NCI-H2171 treated with DMSO at 0.1 percent for 48 hours (cell line): ENCODE measurements around the gene VCAN.

Experiments used
- DNase-seq: peaks from one replicate; lab custom pipeline; 2025; lab: John Stamatoyannopoulos, UW

VCAN gene

GRCh38 chr5:83469075-83469474 lies 2.5 kb upstream of the VCAN start:
- no peak for DNase-seq

- no peak for DNase-seq
Measured at GRCh38 chr5:83470526-83471404, 779 bp upstream of the VCAN start.

GRCh38 chr5:83472213-83472507 lies 616 bp downstream of the VCAN start:
- no peak for DNase-seq

DNA sequence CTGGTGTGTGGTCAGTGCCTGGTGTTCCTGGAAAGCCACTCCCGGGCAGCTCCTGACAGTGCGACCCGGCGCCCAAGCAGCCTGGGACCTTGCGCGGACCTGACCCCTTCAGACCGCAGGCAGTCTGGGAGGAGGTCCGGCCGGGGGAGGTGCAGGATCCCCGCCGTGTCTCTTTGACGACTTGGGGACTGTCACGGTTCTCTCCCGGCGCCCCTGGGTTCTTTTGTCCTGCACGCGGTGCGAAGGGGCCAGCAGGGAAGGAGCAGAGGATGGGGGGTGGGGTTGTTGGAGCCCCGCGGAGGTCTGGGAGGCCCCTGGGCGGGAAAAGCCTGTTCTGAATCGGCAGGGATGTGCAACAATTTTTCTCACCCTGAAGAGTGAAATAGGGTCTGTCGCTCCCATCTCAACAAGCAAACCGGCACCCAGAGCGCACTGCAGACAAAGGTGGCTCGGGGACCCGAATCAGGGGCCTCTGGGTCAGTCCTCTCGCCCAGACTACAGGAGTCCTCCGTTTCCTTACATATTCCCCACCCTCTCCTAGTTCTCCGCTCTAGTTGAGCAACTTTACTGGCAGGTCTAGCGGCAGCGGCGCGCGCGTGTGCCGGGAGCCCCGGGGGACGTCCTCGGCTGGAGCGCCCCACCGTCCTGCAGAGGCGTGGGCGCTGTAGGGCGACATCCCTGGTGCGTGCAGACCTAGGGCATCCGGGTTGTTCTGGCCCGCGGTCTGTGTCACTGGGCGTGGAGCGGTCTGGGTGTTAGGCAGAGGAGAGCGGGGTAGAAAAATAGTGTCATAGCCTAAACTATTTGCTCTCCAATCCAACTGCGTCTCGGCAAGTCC lies 1.2 kb downstream of the VCAN start:
- DNase-seq, result no peak

- DNase-seq, result no peak
Measured at GRCh38 chr5:83473346-83474160, 2.0 kb downstream of the VCAN start.

DNA sequence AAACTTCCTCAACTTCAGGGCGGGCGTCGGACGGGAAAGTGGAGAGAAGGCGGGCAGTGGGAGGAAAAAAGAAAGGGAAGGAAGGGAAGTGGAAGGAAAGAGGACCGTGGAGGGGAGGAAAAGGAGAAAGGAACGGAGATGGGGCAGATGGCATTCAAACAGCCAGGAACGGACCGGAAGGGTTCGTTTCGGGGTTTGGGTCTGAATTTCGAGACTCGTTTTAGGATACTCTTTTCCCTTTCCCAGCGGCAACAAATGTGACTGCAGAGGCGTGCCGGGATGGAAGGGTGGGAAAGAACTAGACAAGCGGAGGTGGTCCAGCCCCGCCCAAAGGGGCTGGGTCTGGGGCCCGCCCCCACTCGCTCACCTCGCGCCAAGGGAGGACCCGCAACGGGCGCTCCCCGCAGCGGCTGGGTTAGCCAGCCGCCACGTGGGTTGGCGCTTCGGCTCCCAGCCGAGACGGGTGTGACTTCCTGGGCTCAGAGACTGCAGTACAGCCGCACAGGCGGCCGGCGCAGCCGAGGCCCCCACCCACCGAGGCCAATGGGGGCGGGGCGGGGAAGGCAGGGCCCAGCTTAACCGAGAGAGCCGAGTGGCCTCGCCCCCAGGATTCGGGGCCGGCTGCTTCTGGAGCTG lies 2.7 kb downstream of the VCAN start:
- DNase-seq, result no peak

- no peak for DNase-seq
Measured at GRCh38 chr5:83474991-83475390, 3.4 kb downstream of the VCAN start.

DNA sequence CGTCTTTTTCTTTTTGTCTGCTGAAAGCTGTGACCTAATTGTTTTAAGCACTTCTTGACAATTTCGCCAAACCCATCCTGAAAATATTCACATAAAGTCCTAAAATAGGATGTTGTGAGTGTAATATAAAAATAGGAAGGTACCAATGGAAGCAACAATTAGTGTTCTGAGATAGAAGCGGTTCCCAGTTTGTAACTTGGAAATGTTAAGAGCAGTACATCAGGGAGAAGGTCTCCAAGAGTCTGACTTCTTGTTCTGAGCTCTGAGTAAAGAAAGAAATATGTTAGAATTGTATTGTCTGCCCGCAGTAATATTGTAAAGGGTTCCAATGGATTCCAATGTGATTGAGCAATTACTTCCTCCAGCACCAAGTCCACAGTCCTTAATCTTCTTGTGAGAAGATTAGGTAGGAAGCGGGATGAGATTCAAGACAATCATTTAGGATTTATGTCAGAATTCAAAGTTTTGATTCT lies 3.9 kb downstream of the VCAN start:
- DNase-seq, result no peak

- DNase-seq, result no peak
Measured at GRCh38 chr5:83475935-83476814, 4.6 kb downstream of the VCAN start.

GRCh38 chr5:83482961-83483360 lies 11.4 kb downstream of the VCAN start:
- DNase-seq, result no peak

- DNase-seq, result no peak
Measured at GRCh38 chr5:83484294-83484693, 12.8 kb downstream of the VCAN start.

- no peak for DNase-seq
Measured at GRCh38 chr5:83485842-83486241, 14.3 kb downstream of the VCAN start.

DNA sequence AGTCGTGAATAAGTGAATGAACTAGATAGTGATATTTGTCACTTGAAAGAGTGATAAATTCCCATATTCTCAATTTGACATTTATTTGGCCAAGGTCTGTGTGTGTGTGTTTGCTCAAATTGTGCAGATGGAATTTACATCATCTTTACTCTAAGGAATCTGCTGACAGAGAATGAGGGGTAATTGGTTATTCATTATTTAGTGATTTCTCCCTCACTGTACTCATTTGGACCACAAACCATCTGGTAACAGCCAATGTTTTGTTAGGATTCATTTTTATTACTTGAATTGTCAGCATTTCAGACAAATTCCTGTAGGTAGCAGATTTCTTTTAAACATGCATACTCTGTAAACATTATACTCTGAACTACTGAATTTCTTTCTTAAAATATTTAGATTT lies 15.6 kb downstream of the VCAN start:
- DNase-seq, result no peak

GRCh38 chr5:83488271-83488670 lies 16.7 kb downstream of the VCAN start:
- DNase-seq, result no peak

DNA sequence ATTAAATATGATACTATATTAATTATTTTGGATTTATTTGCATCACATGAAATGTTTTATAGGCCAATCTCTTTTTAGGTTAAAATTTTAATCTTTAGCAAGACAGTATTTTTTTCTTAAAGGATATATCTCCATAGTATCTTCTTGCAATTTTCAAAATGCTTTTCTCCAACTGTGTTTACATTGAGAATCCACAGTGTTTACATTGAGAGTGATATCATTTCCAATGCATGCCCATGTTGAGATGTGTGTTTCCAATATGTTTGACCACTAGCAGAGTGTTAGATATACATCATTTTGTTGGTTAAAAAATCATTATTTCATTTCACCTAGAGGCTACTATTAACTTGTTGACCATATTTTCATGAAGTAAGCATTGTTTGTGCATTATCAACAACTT lies 17.3 kb downstream of the VCAN start:
- DNase-seq, result no peak

DNA sequence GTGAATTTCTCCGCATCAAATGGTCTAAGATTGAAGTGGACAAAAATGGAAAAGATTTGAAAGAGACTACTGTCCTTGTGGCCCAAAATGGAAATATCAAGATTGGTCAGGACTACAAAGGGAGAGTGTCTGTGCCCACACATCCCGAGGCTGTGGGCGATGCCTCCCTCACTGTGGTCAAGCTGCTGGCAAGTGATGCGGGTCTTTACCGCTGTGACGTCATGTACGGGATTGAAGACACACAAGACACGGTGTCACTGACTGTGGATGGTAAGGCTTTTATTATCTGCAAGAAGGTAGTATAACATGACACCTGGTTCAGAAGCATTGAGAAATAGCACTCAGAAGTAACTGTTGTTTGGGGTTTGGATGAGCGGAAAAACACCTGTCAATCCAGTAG lies 18.7 kb downstream of the VCAN start:
- no peak for DNase-seq

- DNase-seq, result no peak
Measured at GRCh38 chr5:83492331-83492730, 20.8 kb downstream of the VCAN start.

DNA sequence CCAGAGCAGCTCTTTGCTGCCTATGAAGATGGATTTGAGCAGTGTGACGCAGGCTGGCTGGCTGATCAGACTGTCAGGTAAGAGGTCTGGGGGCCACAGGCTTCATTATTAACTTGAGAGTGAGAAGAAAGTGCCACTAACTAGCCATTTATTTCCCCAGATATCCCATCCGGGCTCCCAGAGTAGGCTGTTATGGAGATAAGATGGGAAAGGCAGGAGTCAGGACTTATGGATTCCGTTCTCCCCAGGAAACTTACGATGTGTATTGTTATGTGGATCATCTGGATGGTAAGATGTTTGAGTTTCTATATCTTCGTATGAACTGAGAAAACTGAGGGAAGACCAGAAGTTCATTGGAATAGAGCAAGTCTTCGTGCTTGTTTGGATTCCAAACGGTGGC lies 22.1 kb downstream of the VCAN start:
- no peak for DNase-seq

DNA sequence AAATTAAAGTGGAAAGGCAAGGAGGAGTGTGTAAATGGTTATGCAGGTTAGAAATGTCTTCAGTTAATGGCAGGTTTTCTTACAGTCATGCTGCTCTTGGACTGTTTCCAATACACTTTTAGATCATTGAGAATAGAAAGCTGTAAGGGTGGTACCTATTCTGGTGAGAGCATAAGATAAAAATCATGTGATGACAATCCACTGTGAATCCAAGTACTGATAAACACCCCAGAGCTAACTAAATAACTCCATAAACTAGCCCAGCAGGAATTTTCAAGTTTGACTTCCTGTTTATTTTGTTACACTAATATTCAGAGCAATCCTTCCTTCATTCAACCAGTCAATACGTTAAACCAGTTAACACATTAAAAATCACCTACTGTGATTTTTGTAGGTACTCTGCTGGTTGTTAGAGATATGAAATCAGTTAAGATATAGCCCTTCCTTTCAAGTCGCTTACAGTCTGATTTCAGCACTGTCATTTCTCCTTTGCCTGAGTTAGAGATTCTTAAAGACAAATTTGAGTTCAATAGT lies 22.6 kb downstream of the VCAN start:
- DNase-seq, result no peak

DNA sequence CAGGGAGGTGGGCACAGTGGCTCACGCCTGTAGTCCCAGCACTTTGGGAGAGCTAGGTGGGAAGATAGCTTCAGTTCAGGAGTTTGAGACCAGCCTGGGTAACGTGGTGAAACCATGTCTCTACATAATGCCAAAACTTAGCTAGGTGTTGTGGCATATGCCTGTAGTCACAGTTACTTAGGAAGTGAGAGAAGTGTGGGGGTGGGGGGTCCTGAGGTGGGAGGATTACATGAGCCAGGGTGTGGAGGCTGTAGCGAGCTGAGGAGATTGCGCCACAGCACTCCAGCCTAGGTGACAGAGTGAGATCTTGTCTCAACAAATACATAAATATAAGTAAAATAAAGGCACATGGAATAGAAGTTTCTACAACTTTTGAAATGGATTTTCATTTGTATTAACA lies 23.1 kb downstream of the VCAN start:
- DNase-seq, result no peak

GRCh38 chr5:83496626-83497025 lies 25.1 kb downstream of the VCAN start:
- DNase-seq, result no peak
